ENCODE data around the gene PSMA8. TPM values are rescaled to one million over a fixed set of nuclear protein-coding genes. Genes with fewer than 3 reads are reported as not detected.
A peak's percentile ranks its signal among the peaks of the same experiment; 100 is the strongest.

The PSMA8 gene
- total and polyA plus RNA-seq, 2 of the 13 experiments (the other 11 are each of a cell fraction or from before 2014, with no cell fraction given), result not detected

DNA sequence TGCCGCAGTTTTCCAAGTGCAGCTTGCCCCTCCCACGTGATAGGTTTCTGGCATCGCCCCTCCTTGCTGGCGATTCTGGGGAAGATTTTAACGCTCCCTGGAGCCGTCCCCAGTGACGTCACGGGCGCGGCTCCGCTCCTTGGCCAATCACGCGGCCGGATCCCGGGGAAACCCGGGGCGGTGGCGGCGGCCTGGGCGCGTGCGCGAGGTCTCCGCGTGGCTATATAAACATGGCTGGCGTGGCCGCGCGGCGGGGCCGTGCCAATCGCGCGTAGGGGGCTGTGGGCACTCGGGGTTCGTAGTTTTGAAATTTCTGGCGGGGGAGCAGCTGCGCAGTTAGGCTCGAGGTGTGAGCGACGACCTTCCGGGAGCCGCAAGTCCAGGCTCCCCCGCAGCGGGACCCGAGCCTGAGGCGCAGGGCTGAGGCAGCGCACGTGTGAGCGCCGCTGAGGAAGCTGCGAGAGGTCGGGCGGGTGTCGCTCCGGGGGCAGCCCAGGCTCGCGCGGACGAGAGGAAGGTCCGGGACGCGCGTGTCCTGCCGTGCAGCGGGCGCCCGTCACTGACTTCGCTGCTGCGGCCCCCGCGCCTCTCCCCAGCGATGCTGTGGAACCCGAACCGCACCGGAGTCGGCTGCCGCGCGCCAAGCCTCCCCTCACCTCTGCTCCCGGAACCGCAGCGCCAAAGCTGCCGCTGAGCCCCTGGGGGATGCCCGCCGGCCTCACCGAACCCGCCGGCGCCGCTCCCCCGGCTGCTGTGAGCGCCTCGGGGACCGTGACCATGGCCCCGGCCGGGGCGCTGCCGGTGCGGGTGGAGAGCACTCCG lies 92.8 kb downstream of the PSMA8 start, which contains the start of gene TAF4B (continued):
- TF ChIP-seq KDM2A (CRISPR knock-in tag; IDR thresholded peaks at IDR 0.05; ENCODE audit: borderline replicate concordance, low read depth) (peak; percentile 30; the same call in 1 of the 2 replicates), KDM5B (CRISPR knock-in tag; IDR thresholded peaks at IDR 0.05; ENCODE audit: borderline replicate concordance) (peak; percentile 78; the same call in 1 of the 2 replicates), SALL2 (CRISPR knock-in tag; IDR thresholded peaks at IDR 0.05) (peak; percentile 14), ZMYM4 (CRISPR knock-in tag; IDR thresholded peaks at IDR 0.05) (peak; percentile 70), ZKSCAN8 (CRISPR knock-in tag; IDR thresholded peaks at IDR 0.05; ENCODE audit: borderline replicate concordance) (no peak), ZNF17 (CRISPR knock-in tag; IDR thresholded peaks at IDR 0.05) (no peak), CREM (IDR thresholded peaks at IDR 0.05) (peak; percentile 46; the same call in 1 of the 2 replicates), CREM (CRISPR knock-in tag; IDR thresholded peaks at IDR 0.05) (no peak), HES4 (CRISPR knock-in tag; IDR thresholded peaks at IDR 0.05; ENCODE audit: borderline replicate concordance) (0 out of 2 replicates have a peak, but pooled peaks have one; percentile 71)
- TF ChIP-seq, protein P1, sequence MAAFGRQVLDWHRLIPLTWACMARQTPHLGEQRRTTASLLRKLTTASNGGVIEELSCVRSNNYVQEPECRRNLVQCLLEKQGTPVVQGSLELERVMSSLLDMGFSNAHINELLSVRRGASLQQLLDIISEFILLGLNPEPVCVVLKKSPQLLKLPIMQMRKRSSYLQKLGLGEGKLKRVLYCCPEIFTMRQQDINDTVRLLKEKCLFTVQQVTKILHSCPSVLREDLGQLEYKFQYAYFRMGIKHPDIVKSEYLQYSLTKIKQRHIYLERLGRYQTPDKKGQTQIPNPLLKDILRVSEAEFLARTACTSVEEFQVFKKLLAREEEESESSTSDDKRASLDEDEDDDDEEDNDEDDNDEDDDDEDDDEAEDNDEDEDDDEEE (CRISPR knock-in tag; IDR thresholded peaks at IDR 0.05), result 0 out of 2 replicates have a peak, but pooled peaks have one; percentile 32
- TF ChIP-seq, protein P2, sequence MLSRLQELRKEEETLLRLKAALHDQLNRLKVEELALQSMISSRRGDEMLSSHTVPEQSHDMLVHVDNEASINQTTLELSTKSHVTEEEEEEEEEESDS (CRISPR knock-in tag; IDR thresholded peaks at IDR 0.05; ENCODE audit: borderline replicate concordance), result 0 out of 2 replicates have a peak, but pooled peaks have one; percentile 21
- TF ChIP-seq, protein P3, sequence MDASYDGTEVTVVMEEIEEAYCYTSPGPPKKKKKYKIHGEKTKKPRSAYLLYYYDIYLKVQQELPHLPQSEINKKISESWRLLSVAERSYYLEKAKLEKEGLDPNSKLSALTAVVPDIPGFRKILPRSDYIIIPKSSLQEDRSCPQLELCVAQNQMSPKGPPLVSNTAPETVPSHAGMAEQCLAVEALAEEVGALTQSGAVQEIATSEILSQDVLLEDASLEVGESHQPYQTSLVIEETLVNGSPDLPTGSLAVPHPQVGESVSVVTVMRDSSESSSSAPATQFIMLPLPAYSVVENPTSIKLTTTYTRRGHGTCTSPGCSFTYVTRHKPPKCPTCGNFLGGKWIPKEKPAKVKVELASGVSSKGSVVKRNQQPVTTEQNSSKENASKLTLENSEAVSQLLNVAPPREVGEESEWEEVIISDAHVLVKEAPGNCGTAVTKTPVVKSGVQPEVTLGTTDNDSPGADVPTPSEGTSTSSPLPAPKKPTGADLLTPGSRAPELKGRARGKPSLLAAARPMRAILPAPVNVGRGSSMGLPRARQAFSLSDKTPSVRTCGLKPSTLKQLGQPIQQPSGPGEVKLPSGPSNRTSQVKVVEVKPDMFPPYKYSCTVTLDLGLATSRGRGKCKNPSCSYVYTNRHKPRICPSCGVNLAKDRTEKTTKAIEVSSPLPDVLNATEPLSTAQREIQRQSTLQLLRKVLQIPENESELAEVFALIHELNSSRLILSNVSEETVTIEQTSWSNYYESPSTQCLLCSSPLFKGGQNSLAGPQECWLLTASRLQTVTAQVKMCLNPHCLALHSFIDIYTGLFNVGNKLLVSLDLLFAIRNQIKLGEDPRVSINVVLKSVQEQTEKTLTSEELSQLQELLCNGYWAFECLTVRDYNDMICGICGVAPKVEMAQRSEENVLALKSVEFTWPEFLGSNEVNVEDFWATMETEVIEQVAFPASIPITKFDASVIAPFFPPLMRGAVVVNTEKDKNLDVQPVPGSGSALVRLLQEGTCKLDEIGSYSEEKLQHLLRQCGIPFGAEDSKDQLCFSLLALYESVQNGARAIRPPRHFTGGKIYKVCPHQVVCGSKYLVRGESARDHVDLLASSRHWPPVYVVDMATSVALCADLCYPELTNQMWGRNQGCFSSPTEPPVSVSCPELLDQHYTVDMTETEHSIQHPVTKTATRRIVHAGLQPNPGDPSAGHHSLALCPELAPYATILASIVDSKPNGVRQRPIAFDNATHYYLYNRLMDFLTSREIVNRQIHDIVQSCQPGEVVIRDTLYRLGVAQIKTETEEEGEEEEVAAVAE (CRISPR knock-in tag; IDR thresholded peaks at IDR 0.05; ENCODE audit: borderline replicate concordance), result 0 out of 2 replicates have a peak, but pooled peaks have one; percentile 34
- TF ChIP-seq, protein P4, sequence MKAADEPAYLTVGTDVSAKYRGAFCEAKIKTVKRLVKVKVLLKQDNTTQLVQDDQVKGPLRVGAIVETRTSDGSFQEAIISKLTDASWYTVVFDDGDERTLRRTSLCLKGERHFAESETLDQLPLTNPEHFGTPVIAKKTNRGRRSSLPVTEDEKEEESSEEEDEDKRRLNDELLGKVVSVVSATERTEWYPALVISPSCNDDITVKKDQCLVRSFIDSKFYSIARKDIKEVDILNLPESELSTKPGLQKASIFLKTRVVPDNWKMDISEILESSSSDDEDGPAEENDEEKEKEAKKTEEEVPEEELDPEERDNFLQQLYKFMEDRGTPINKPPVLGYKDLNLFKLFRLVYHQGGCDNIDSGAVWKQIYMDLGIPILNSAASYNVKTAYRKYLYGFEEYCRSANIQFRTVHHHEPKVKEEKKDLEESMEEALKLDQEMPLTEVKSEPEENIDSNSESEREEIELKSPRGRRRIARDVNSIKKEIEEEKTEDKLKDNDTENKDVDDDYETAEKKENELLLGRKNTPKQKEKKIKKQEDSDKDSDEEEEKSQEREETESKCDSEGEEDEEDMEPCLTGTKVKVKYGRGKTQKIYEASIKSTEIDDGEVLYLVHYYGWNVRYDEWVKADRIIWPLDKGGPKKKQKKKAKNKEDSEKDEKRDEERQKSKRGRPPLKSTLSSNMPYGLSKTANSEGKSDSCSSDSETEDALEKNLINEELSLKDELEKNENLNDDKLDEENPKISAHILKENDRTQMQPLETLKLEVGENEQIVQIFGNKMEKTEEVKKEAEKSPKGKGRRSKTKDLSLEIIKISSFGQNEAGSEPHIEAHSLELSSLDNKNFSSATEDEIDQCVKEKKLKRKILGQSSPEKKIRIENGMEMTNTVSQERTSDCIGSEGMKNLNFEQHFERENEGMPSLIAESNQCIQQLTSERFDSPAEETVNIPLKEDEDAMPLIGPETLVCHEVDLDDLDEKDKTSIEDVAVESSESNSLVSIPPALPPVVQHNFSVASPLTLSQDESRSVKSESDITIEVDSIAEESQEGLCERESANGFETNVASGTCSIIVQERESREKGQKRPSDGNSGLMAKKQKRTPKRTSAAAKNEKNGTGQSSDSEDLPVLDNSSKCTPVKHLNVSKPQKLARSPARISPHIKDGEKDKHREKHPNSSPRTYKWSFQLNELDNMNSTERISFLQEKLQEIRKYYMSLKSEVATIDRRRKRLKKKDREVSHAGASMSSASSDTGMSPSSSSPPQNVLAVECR (CRISPR knock-in tag; IDR thresholded peaks at IDR 0.05; ENCODE audit: borderline replicate concordance), result peak; percentile 82
- TF ChIP-seq, protein P5, sequence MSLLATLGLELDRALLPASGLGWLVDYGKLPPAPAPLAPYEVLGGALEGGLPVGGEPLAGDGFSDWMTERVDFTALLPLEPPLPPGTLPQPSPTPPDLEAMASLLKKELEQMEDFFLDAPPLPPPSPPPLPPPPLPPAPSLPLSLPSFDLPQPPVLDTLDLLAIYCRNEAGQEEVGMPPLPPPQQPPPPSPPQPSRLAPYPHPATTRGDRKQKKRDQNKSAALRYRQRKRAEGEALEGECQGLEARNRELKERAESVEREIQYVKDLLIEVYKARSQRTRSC (CRISPR knock-in tag; IDR thresholded peaks at IDR 0.05; ENCODE audit: low read depth), result no peak
- TF ChIP-seq, protein P6, sequence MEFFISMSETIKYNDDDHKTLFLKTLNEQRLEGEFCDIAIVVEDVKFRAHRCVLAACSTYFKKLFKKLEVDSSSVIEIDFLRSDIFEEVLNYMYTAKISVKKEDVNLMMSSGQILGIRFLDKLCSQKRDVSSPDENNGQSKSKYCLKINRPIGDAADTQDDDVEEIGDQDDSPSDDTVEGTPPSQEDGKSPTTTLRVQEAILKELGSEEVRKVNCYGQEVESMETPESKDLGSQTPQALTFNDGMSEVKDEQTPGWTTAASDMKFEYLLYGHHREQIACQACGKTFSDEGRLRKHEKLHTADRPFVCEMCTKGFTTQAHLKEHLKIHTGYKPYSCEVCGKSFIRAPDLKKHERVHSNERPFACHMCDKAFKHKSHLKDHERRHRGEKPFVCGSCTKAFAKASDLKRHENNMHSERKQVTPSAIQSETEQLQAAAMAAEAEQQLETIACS (CRISPR knock-in tag; IDR thresholded peaks at IDR 0.05), result peak; percentile 79

Data from HepG2 (cell line).